Renal cortex interstitium (tissue), 11 donors: Measurements from ENCODE around the gene PRR16. TPM values are rescaled to one million over a fixed set of nuclear protein-coding genes. Genes with fewer than 3 reads are reported as not detected.

Experiments used
- DNase-seq, 11 donors: peaks; one replicate each; pipeline ENCODE4 v3.0.0-alpha.2; 2013; ENCODE audit warnings: low read depth in 9 of 11, low spot score in 4 of 11; ENCODE audit errors: extremely low read depth in 1 of 11
- polyA plus RNA-seq, 3 donors: library from polyadenylated mRNA; unstranded; fragments of 120-200 nt; gene quantifications; one replicate each; pipeline ENCODE4 v1.2.1, GENCODE V29; 2013; ENCODE audit not compliant: insufficient read length in 3 of 3

The PRR16 gene
- polyA plus RNA-seq, 3 donors, result 3.0 to 3.1 (median 3.0) TPM

GRCh38 chr5:120509053-120509452 lies 45.0 kb downstream of the PRR16 start:
- no peak for DNase-seq

- no peak for DNase-seq
Observed at GRCh38 chr5:120510098-120510637, 46.1 kb downstream of the PRR16 start.

- DNase-seq, result no peak
Observed at GRCh38 chr5:120510994-120511686, 47.0 kb downstream of the PRR16 start.

- DNase-seq, result no peak
Observed at GRCh38 chr5:120512068-120512467, 48.0 kb downstream of the PRR16 start.

- no peak for DNase-seq
Observed at GRCh38 chr5:120512791-120513650, 48.9 kb downstream of the PRR16 start.

- DNase-seq, result no peak
Observed at GRCh38 chr5:120516805-120517204, 52.7 kb downstream of the PRR16 start.

- no peak for DNase-seq
Observed at GRCh38 chr5:120517607-120518252, 53.6 kb downstream of the PRR16 start.

GRCh38 chr5:120518581-120518980 lies 54.5 kb downstream of the PRR16 start:
- no peak for DNase-seq

GRCh38 chr5:120527251-120527650 lies 63.2 kb downstream of the PRR16 start:
- no peak for DNase-seq

- DNase-seq, result no peak
Observed at GRCh38 chr5:120528609-120529008, 64.5 kb downstream of the PRR16 start.

GRCh38 chr5:120529386-120529785 lies 65.3 kb downstream of the PRR16 start:
- no peak for DNase-seq

- DNase-seq, result no peak
Observed at GRCh38 chr5:120531215-120531614, 67.1 kb downstream of the PRR16 start.

- DNase-seq, result no peak
Observed at GRCh38 chr5:120532835-120533234, 68.7 kb downstream of the PRR16 start.

- DNase-seq, result no peak
Observed at GRCh38 chr5:120533581-120533980, 69.5 kb downstream of the PRR16 start.

GRCh38 chr5:120535900-120536299 lies 71.8 kb downstream of the PRR16 start:
- DNase-seq, result no peak

- no peak for DNase-seq
Observed at GRCh38 chr5:120538149-120538548, 74.0 kb downstream of the PRR16 start.

GRCh38 chr5:120538644-120539043 lies 74.5 kb downstream of the PRR16 start:
- no peak for DNase-seq

GRCh38 chr5:120539471-120539870 lies 75.4 kb downstream of the PRR16 start:
- DNase-seq, result no peak

GRCh38 chr5:120540097-120540496 lies 76.0 kb downstream of the PRR16 start:
- DNase-seq, result no peak

GRCh38 chr5:120544043-120544442 lies 79.9 kb downstream of the PRR16 start:
- DNase-seq, result no peak
